Cortex of kidney (tissue), 1 donor: ENCODE measurements around the gene OCA2.
"Not testable (repeated sequence)": the region's sequence is repeated elsewhere in the genome, so short reads cannot be mapped to it uniquely, and the experiment has no call there.

ENCODE experiments used
- DNase-seq: peaks from one replicate; lab custom pipeline; 2025; lab: John Stamatoyannopoulos, UW

OCA2 gene

GRCh38 chr15:28098766-28099554, at the start of gene OCA2:
OCA2 (minus strand) TSS chr15:28099315; CDS start chr15:28081874, 17,441 bp downstream.
- DNase-seq: no peak

DNA sequence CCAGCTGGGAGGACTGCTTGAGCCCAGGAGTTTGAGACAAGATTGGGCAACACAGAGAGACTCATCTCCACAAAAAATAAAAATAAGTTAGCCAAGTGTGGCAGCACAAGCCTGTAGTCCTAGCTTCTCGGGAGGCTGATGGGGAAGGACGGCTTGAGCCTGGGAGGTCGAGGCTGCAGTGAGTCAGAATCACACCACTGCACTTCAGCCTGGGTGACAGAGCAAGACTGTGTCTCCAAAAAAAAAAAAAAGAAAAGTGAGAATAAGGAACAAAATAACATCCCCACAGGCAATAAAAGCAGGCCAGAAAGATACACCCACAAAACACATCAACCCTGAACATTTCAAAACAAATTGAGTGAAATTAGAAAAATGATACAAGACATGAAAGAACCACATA, 48.7 kb upstream of the OCA2 start:
- DNase-seq: no peak

GRCh38 chr15:28145419-28145818, 46.3 kb upstream of the OCA2 start:
- not testable (repeated sequence) for DNase-seq

DNA sequence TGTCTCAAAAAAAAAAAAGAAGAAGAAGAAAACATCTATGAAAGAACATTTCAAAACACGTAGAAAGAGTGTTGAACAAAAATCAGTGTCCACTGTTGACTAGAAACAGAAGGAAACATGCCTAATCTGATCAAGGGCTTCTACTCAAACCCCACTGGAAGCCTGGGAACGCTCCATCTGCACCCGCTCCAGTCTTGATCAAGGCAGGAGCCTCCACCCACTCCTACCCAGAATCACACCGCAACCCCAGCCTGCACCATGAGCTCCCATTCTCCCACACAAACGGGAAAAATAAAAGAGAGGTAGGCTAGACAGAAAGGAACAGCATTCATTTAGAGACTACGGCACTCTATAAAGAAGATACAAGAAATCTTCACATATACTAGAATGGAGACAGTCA, 40.9 kb upstream of the OCA2 start:
- DNase-seq: no peak

DNA sequence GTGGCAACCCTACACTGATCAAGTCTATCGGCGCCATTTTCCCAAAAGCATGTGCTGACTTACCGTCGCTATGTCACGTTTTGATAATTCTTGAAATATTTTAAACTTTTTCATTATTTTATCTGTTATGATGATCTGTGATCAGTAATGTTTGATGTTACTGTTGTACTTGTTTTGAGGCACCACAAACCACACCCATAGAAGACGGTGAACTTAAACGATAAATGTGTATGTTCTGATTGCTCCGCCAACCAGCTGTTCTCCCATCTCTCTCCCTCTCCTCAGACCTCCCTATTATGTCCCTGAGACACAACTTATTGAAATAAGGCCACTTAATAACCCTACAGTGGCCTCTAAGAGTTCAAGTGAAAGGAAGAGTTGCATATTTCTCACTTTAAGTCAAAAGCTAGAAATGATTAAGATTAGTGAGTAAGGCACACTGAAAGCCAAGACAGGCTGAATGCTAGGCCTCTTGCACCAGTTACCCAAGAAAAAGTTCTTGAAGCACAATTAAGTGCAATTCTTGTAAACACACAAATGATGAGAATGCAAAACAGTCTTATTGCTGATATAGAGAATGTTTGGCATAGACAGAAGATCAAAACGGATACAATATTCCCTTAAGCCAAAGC, 38.4 kb upstream of the OCA2 start:
- DNase-seq: not testable (repeated sequence)

- not testable (repeated sequence) for DNase-seq
Measured at GRCh38 chr15:28136236-28136904, 37.3 kb upstream of the OCA2 start.

DNA sequence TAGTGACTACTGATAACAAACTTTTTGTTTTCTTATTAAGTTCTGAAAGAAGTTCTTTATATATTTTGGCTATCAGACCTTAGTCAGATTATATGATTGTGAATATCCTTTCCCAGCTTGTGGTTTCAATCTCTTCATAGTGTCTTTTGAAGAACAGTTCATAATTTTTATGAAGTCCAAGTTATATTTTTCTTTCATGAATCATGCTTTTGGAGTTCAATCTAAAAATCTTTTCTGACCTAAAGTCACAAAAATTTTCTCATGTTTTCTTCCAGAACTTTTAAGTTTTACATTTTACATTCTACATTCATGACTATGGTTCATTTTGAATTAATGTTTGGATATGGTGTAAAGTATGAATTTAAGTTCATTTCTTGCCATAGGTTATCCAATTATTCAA, 34.2 kb upstream of the OCA2 start:
- no peak for DNase-seq

DNA sequence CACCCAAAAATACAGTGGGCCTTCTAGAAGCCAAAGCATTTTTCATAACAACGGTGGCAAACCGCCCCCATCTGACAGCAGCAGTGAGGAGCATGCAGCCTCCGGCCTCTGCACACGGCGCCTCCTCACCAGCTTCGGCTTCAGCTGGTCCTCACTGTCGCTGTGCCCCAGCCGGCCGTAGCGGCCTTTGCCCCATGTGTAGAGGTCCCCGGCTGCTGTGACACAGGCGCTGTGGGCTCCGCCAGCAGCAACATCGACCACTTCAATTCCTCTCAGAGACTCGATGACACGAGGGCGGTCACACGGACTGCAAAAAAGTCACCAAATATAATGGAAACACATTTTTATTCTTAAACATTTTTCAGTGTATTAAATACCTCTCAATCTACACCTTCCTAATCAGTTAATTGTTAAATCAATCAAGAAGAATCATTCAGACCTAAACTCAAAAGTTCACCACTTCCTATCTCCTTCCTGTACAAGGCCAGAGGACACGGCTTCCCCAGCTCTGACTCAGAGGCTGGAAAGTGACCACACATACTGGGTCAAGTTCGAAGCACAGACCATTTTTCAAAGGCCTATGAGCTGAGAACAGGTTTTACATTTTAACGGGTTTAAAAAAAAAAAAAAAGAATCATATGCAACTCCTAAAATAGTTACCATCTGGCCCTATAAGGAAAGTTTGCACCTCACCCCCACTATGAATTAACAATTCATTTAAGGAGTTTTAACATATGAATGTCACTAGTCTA, 33.6 kb upstream of the OCA2 start:
- no peak for DNase-seq

DNA sequence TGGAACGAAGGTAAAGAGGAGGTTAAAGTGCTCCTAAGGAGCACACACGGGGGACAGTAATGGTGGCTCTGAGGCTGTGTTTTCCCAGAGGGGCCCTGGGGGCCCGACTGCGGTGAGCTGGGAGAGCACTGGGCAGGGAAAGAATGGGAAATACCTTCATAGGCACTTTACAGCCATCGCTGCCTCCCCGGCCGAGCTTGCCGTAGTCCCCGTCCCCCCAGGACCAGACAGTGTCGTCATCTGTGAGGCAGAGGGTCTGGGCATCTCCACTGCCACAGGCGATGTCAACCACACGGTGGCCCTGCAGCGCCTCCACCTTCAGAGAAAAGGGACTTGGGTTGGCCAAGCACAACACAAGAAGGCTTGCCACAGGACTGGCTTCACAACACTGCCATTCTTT, 32.8 kb upstream of the OCA2 start:
- DNase-seq: no peak

DNA sequence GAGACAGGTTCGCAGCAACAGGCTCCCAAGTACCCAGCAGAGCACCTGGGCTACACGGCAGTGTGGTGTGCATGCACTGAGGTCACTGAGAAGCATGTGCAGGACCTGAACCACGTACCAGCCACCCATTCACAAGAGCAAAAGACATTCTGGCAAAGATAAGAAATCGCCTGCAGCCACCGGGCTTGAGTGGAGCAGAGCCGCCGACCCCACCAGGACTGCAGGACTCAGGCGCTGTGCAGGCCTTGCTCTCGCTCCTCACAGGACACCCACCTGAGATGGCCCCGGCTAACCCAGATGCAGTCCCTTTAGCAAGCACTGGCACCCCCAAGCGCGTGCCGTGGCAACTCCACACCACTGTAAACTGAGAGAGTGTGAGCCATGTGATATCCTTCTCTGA, 32.3 kb upstream of the OCA2 start:
- DNase-seq: no peak

- no peak for DNase-seq
Measured at GRCh38 chr15:28130651-28131050, 31.5 kb upstream of the OCA2 start.

DNA sequence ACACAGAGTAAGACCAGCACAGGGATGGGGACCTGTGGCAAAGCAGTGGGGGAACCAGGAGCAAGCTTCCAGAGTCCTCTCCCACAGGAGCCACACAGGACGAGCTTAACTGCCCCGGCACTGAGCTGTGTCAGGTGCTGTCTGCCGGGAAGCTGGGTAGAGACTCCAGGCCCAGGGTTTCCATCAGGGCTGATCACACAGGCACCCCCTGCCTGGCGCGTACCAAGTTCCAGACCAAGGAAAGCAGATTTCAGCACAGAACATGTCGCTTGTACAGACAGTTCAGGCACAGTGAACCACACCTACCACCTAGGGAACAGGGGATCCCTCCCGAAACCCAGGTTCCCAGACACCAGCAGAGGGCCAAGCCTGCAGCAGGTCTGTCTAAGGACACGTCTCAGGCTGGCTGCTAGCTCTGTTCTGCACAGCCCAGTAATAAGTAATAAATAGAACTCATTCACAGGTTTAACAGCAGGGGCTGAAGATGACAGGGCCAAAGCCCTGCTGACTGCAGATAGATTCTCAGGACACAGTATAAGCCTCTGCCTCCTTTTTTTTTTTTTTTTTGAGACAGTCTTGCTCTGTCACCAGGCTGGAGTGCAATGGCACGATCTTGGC, 30.2 kb upstream of the OCA2 start:
- DNase-seq: no peak

DNA sequence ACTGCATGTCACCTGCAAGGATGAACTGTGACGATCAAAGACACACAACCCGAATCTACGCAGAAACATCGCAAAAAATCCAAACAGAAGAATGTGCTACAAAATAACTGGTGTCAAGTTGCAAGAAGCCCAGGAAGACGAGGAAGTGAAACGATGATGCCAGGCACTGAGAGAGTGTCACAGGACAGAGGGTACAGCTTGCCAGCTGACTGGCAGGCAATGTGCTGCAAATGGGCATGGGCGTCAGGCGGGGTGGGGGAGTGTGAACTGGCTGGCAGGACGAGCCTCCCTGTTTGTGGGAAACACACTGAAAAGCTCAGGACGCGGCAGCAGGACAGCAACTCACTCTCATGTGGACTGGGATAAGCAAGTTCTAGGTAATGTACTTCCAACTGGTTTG, 28.9 kb upstream of the OCA2 start:
- DNase-seq: no peak

DNA sequence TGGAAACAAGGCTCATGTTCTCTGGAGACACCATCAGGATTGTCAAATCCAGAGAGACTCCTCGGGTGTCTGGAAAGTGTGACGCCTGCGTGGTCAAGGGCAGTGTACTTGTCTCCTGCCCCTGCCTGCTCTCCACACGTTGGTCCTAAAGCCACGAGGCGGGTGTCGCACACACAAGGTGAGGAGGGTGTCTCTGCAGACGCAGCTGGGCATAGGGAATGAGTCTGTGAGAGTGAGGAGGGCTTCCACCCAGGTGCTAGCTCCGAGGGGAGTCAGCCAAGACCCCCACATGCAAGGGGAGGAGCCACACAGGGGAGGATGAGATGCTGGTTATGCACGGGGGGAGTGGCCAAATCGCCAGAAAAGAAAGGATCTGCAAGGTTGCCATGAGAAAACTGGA, 27.9 kb upstream of the OCA2 start:
- DNase-seq: no peak

- DNase-seq: no peak
Measured at GRCh38 chr15:28125673-28126651, 26.8 kb upstream of the OCA2 start.

GRCh38 chr15:28124841-28125240, 25.7 kb upstream of the OCA2 start:
- no peak for DNase-seq

- DNase-seq: no peak
Measured at GRCh38 chr15:28123408-28124023, 24.4 kb upstream of the OCA2 start.

DNA sequence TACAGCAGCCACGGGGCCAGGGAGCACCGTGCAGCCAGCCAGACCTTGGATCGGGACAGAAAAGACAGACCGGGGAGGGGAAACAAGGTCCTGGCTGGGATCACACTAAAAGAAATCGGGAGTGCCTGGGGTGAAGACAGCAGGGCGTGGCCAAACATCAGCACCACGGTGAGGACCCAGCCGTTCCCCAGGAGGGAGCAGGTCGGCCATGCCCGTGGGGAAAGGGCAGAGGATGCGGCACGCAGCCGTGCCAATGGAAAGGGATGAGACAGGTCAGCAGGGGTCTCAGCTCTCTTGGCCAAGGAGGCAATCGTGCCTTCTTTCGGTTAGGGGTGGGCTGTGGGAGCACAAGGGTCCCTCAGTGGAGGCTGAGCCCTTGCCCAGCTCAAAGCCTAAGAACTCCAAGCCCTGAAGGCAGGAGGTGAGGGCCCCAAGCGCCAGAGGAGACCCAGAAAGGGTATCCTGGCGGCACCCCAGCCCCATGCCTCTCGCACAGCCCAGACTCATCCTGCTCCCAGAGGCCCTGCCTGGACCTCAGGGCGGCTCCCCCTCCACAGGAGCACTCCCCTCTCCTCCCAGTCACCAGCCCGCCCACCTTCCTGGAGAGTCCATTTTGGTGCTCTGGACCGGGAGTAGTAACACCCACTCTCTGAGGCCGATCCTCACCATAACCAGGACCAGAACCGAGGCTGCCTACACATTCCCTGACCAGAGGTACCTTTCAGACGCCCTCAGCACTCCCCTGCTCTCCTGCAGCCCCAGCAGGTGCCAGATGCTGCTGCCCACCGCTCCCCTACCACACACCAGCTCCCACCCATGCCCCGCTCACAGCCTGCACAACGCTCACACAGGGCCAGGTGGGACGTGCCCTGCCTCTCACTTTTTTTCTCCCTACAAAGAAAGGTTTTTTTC, 23.2 kb upstream of the OCA2 start:
- DNase-seq: no peak

DNA sequence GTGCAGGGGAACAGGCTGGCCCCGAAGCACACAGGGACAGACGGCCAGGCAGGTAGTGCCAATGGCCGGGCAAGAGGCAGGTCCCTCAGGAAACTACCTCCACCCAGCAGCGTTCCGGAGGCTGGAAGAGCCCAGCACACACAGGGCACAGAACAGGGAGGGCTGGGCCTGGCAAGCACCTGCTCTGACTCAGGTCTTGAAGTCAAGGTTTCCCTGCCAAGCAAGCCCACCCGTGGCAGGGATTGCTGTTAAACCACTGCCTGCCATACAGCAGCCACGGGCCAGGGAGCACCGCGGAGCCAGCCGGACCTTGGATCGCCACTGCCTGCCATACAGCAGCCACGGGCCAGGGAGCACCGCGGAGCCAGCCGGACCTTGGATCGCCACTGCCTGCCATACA, 22.5 kb upstream of the OCA2 start:
- DNase-seq: not testable (repeated sequence)
